GM12801 (cell line): ENCODE measurements around the gene NKAPD1.

Experiments
- TF ChIP-seq, protein P1 (sequence below): IDR thresholded peaks from one replicate; pipeline ENCODE4 v1.5.1; 2011; ENCODE audit warnings: control low read depth; ENCODE audit not compliant: insufficient read length; ENCODE audit errors: extremely low read depth

Gene NKAPD1

DNA sequence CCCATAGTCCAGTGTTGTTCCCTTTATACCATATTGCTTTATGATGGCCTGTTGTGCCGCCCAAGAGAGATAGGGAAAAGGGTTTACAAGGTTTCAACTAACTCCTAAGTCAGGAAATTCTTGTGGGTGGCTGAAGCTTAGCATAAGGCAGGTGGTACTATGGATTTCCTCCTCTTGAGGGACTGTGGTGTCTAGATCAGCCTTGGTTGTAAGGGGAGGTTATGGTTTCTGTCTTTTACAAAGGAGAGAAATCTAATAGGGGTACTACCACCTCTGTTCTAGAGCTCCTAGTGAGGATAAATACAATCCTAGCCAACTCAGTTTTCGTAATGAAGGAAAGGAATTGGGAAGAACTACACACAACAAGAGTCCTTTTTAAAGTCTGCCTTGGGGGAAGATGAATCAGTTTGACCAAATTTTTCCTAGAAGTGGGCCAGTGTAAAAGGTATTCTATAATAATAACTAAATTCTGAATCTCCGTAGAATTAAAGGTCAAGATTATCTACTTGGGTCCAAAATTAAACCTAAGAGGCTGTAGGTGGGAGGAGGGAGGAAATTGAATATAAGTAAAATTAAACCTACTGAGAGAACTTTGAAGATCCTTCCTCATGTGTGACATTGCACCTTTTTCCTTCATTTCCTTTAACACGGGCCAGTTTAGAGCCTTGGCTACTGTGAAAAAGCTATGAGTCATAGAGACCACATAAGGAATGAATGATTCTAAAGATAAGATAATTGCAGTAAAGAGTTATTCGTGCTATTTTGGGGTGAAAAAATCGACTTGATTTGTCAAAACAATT, 31.7 kb upstream of the NKAPD1 start:
- TF ChIP-seq, protein P1, sequence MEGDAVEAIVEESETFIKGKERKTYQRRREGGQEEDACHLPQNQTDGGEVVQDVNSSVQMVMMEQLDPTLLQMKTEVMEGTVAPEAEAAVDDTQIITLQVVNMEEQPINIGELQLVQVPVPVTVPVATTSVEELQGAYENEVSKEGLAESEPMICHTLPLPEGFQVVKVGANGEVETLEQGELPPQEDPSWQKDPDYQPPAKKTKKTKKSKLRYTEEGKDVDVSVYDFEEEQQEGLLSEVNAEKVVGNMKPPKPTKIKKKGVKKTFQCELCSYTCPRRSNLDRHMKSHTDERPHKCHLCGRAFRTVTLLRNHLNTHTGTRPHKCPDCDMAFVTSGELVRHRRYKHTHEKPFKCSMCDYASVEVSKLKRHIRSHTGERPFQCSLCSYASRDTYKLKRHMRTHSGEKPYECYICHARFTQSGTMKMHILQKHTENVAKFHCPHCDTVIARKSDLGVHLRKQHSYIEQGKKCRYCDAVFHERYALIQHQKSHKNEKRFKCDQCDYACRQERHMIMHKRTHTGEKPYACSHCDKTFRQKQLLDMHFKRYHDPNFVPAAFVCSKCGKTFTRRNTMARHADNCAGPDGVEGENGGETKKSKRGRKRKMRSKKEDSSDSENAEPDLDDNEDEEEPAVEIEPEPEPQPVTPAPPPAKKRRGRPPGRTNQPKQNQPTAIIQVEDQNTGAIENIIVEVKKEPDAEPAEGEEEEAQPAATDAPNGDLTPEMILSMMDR: no peak

- TF ChIP-seq, protein P1: no peak
Measured at GRCh38 chr11:112042961-112043304, 31.2 kb upstream of the NKAPD1 start.

DNA sequence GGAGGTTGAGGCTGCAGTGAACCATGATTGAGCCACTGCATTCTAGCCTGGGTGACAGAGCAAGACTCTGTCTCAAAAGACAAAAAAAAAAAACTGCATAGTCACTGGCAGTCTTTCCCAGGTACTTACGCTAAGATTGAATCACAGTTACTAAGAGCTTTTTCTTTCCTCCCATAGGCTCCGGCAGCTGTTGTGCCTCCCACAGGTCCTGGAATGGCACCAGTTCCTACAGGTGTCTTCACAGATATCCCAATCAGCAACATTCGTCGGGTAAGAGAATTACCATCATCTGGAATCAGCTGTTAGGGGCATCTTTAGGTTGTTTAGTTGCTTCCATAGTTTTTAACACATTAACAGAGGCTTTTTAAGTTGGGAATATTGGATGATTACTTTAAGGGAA, 29.1 kb upstream of the NKAPD1 start:
- TF ChIP-seq, protein P1: no peak

DNA sequence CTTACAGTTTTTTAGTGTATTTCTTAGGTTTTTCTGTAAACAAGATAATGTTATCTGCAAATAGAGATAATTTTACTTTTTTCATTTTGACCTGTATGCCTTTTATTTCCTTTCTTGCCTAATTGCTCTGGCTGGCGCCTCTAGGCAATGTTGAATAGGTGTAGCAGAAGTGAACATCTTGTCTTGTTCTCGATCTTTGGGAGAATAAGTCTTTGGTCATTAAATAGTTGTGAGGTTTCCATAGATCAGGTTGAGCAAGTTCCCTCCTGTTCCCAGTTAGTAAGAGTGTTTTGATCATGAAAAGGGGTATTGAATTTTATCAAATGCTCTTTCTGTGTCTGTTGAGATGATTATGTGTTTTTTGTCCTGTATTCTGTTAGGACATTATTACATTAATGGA, 24.3 kb upstream of the NKAPD1 start:
- TF ChIP-seq, protein P1: no peak

GRCh38 chr11:112050721-112051120, 23.4 kb upstream of the NKAPD1 start:
- TF ChIP-seq, protein P1: no peak

- TF ChIP-seq, protein P1: no peak
Measured at GRCh38 chr11:112051768-112052167, 22.3 kb upstream of the NKAPD1 start.

DNA sequence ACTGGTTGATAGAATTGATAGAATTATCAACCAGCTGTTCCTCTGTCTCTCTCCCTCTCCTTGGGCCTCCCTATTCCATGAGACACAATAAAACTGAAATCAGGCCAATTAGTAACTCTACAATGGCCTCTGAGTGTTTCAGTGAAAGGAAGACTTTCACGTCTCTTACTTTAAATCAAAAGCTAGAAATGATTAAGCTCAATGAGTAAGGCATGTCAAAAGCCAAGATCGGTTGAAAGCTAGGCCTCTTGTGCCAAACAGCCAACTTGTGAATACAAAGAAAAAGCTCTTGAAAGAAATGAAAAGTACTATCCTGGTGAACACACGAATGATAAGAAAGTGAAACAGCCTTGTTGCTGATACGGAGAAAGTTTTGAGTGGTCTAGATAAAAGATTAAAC, 16.9 kb upstream of the NKAPD1 start:
- TF ChIP-seq, protein P1: no peak
